IMR-90 (cell line): Measurements from ENCODE around the gene MRPL28.

ENCODE experiments used
- BHLHE40 ChIP-seq: fragments of 150-350 bp; IDR thresholded peaks from 2 replicates; pipeline ENCODE4 v1.6.1; 2016; ENCODE audit warnings: mild to moderate bottlenecking, low read depth, low read length
- FOS ChIP-seq: fragments of 150-350 bp; IDR thresholded peaks from 2 replicates; pipeline ENCODE4 v1.6.1; 2016; ENCODE audit warnings: low read depth, low read length
- MXI1 ChIP-seq: IDR thresholded peaks from 2 replicates; pipeline ENCODE4 v1.6.1; 2012; ENCODE audit warnings: low read depth, mild to moderate bottlenecking, low read length, moderate library complexity, borderline replicate concordance
- POLR2A ChIP-seq: IDR thresholded peaks from 2 replicates; pipeline ENCODE4 v1.6.1; 2012; ENCODE audit warnings: mild to moderate bottlenecking, low read depth, low read length
- RAD21 ChIP-seq: IDR thresholded peaks from 2 replicates; pipeline ENCODE4 v1.6.1; 2012; ENCODE audit warnings: low read length, improper control_type of control experiment
- TF ChIP-seq, protein P1 (sequence below): conservative IDR thresholded peaks from 2 replicates; pipeline ENCODE4 v1.5.1; 2012; ENCODE audit warnings: mild to moderate bottlenecking, low read depth, low read length, improper control_type of control experiment
- TF ChIP-seq, protein P2 (sequence below): fragments of 150-350 bp; IDR thresholded peaks from 2 replicates; pipeline ENCODE4 v1.6.1; 2017; ENCODE audit warnings: mild to moderate bottlenecking, antibody characterized with exemption, low read length, low read depth

DNA sequence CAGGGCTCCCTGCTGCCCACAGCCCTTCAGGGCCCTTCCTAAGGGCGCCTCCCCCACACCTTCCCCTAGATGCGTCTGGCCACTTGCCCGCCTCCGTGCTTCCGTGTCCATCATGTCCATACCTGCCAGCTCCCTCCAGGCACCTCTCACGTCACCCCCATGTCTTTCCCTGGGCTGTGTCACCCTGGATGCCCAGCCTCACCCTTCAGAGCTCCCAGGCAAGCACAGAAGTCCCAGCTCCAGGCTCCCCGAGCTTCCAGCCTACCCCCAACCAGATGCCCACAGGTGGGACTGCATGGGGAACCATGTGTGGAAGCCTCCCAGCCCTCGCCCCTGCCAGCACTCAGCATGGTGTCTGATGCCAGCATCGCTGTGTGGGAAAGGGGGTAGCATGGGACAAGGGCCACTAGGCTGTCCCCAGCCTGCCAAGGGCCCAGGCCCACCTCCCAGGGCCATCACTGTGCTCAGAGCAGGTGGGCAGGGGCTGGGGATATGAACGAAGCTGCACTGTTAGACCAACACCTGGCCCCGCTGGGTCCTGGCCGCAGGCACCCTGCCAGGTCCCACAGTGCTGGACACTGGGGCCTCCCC lies 16.0 kb downstream of the MRPL28 start:
- TF ChIP-seq, protein P1, sequence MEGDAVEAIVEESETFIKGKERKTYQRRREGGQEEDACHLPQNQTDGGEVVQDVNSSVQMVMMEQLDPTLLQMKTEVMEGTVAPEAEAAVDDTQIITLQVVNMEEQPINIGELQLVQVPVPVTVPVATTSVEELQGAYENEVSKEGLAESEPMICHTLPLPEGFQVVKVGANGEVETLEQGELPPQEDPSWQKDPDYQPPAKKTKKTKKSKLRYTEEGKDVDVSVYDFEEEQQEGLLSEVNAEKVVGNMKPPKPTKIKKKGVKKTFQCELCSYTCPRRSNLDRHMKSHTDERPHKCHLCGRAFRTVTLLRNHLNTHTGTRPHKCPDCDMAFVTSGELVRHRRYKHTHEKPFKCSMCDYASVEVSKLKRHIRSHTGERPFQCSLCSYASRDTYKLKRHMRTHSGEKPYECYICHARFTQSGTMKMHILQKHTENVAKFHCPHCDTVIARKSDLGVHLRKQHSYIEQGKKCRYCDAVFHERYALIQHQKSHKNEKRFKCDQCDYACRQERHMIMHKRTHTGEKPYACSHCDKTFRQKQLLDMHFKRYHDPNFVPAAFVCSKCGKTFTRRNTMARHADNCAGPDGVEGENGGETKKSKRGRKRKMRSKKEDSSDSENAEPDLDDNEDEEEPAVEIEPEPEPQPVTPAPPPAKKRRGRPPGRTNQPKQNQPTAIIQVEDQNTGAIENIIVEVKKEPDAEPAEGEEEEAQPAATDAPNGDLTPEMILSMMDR, result no peak
- TF ChIP-seq FOS, result no peak
- TF ChIP-seq BHLHE40, result no peak
- TF ChIP-seq POLR2A, result no peak
- no peak for TF ChIP-seq RAD21
- TF ChIP-seq MXI1, result no peak
- TF ChIP-seq, protein P2, sequence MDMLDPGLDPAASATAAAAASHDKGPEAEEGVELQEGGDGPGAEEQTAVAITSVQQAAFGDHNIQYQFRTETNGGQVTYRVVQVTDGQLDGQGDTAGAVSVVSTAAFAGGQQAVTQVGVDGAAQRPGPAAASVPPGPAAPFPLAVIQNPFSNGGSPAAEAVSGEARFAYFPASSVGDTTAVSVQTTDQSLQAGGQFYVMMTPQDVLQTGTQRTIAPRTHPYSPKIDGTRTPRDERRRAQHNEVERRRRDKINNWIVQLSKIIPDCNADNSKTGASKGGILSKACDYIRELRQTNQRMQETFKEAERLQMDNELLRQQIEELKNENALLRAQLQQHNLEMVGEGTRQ, result no peak
